GM19351 (cell line): ENCODE results near the gene SYNRG.
"Not testable (repeated sequence)": the region's sequence is repeated elsewhere in the genome, so short reads cannot be mapped to it uniquely, and the experiment has no call there.

Experiments used
- ATAC-seq: cut with Tn5 transposase; IDR thresholded peaks from one replicate; pipeline ENCODE4 v1.9.1; 2021; ENCODE audit warnings: mild to moderate bottlenecking, moderate library complexity; ENCODE audit not compliant: unreplicated experiment

SYNRG gene, protein sequence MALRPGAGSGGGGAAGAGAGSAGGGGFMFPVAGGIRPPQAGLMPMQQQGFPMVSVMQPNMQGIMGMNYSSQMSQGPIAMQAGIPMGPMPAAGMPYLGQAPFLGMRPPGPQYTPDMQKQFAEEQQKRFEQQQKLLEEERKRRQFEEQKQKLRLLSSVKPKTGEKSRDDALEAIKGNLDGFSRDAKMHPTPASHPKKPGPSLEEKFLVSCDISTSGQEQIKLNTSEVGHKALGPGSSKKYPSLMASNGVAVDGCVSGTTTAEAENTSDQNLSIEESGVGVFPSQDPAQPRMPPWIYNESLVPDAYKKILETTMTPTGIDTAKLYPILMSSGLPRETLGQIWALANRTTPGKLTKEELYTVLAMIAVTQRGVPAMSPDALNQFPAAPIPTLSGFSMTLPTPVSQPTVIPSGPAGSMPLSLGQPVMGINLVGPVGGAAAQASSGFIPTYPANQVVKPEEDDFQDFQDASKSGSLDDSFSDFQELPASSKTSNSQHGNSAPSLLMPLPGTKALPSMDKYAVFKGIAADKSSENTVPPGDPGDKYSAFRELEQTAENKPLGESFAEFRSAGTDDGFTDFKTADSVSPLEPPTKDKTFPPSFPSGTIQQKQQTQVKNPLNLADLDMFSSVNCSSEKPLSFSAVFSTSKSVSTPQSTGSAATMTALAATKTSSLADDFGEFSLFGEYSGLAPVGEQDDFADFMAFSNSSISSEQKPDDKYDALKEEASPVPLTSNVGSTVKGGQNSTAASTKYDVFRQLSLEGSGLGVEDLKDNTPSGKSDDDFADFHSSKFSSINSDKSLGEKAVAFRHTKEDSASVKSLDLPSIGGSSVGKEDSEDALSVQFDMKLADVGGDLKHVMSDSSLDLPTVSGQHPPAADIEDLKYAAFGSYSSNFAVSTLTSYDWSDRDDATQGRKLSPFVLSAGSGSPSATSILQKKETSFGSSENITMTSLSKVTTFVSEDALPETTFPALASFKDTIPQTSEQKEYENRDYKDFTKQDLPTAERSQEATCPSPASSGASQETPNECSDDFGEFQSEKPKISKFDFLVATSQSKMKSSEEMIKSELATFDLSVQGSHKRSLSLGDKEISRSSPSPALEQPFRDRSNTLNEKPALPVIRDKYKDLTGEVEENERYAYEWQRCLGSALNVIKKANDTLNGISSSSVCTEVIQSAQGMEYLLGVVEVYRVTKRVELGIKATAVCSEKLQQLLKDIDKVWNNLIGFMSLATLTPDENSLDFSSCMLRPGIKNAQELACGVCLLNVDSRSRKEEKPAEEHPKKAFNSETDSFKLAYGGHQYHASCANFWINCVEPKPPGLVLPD (N-terminal part only)

DNA sequence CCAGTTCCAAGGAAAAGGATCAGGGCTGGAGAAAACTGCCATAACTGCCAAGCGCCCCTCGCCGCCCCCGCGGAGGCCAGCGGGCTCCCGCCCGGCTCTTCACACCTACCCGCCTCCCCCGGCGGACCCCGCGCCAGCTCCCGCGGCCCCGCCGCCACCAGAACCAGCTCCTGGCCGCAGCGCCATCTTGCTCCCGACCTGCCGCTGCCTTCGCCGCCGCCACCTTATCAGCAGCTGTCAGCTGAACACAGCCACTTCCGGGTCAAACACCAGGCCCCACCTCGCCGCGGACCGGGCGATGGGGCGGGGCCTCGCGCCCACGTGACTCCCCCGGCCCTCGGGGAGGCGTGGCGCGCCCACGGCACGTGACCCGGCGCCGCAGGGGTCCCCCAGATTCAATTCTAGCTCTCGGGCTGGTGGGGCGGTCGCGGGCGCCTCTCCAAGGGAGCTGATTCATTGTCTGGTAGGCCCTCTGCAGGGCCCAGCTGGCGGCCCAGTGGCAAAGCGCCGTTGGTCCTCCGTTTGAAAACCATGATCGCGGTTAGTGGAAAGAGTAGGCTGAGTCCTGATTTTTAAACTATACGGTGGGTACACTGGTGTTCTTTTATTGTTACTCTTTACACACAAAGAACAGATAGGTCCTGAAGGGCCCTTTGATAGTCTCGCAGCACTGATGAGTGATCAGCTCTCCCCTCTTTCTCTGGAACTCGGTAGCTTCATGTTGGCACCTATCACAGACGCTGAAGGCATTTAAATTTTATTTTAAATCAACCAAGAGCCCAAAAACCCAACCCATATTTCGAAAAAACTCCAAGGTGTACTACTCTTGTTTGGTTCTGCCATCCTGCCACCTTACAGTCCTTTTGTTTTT is at the start of gene SYNRG:
Gene SYNRG, minus strand, starts transcription at position 249 of the 871 bp plus-strand sequence. Its CDS starts 63 bp downstream, at position 186.
- peak; percentile 80 for ATAC-seq

DNA sequence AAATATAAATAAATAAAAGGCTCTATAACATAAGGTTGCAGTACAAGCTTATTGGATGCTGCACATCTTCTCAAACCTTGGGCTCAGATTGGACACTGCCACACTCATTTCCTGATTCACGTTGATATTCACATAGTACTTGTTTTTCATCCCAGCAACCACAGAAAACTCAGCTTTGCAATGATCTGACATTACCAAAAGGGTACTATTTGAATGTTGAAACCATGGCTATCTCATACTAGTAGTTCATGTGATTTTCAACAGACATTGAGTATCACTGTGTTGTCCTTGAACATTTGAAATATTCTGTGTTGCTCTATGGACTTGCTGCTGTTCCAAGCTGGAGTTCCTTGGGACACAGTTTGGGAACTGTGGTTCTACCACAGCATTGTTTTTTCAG is 48.0 kb upstream of the SYNRG start:
- no peak for ATAC-seq

DNA sequence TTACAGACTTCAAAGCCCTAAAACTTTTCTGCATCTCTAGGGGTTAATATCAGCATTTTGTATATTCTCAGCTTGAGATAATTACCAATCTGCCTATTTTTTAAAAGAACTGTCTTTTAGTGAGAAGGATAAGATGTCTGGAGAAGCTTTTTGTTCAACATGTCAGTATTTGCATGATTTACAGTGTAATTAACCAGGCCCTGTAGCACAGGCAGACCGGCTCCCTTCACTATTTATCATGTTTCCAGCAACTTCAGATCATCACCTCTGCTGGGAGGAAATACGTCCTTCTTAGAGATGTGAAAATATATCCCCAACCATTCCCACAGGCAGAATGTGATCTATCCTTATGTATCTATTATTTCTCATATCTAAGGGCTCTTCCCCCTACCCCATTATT is 42.6 kb upstream of the SYNRG start:
- ATAC-seq: no peak

DNA sequence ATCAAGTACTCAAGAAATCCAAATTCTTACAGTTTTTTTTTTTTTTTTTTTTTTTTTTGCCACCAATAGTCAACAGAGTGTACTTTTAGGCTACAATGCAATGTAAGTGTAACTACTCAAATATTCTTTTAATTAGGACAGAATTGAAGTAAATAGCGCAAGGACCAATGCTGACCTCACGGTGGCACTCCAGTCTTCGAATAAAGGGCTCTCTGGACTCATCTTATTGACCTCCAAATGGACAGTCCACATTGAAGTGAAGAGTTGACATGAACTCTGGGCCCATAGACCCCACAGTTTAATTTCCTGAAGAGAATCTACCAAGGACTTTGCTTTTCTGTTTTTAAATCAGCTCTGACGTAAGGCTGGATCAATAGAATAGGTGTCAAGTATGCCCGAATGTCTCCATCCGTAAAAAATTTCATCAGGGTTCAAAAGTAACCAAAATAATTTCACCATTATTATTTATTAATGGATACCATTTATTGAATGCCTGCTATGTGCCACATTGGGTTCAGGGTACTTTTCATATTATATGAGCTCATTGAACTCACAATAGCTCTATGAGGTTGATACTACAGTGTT is 41.3 kb upstream of the SYNRG start:
- ATAC-seq: no peak

DNA sequence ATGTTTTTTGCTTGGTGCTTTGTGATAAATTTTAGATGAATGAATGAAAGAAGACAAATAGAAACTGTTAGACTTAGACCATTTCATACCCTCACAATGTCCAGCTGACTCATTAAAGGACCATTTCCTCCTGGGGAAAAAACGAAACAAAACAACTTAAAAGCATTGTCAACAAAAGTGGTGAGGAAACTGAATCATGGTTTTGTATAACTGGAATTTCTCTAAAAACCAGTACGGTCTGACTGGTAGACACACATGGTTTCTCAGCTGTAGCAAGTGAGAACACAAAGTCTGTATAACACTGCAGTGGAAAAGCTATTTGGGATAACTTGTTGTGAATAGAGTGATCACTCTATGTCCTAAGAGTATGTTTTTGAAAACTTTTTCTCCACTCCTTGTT is 39.3 kb upstream of the SYNRG start:
- ATAC-seq: no peak

DNA sequence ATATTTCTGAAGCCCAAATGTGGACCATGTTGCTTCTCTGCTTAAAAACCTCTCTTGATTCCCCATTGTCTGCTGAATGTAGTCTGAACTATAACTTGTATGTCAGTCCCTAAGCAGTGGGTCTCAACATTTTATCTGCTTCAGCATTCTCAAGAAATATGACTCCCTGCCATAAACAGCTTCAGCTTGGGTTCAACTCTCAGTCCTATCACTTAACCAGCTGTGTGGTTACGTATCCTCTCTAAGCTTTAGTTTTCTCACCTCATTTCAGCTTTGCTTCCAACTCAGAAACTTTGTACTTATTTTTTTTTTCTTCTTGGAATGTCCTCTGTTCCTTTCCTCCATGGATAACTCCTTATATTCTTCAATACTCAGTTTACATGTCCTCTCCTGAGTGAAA is 38.6 kb upstream of the SYNRG start:
- no peak for ATAC-seq

DNA sequence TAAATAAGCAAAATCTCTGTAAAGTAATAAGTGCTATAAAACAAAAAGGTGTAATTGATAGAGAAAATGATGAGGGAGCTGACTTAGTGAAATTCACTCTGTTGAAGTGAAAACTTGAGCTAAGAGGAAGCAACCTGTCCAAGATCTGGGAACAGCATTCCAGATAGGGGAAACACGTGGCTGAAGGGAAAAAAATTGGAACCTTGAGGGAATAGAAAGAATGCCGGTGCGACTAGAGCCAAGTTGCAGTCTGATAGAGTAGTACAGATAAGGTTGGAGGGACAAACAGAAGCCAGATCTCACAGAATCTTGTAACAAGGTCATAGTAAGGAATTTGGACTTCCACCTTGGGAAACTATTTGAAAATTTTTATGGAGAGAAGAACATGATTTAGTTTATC is 34.7 kb upstream of the SYNRG start:
- no peak for ATAC-seq

DNA sequence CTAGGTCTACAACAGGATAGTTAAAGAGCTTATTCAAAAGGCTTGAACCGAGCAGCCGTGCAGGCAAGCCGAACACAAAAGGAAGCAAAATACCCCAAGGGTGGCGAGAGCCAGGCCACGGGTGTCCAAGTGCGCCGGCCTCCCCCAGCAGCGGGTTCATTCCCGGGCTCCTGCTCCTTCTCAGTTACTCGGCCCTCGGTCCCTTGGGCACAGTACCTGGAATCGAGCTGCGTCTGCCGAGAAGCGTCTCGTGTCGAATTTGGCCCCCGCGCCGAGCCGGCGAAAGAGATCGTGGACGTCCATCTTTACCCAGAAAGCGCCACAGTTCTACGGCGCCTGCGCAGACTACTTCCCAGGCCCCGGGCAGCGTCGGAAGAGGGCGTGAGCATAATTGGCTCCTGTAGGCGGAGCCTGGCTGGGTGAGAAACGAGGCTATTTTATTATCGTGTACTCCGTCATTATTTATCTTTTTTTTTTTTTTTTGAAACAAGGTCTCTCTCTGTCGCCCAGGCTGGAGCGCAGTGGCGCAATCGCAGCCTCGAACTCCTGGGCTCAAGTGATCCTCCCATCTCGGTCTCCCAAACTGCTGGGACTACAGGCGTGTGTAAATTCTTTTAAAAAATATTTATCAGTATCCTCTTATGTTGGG is 34.0 kb upstream of the SYNRG start, which contains the start of gene DDX52:
Gene DDX52, minus strand, starts transcription at position 329 of the 649 bp plus-strand sequence. Its CDS starts 26 bp downstream, at position 303.
- ATAC-seq: peak; percentile 67

DNA sequence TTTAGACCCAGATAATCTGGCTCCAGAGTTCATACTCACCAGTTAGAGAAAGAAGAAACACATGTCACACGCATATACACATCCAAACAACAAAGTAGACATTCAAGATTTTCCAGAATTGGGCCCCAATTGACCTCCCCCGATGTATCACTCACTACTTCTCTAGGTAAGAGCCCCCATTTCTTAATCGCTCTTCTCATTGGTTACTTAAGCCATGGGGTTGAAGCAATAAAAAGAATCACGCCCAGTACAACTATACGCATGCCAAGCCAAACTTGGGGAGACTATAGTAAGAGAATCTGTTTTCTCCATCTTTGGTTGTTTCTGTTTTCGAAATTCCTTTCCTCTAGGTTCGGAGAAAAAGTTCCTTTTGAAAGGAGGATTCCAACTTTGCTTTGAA is 33.5 kb upstream of the SYNRG start:
- ATAC-seq: no peak

DNA sequence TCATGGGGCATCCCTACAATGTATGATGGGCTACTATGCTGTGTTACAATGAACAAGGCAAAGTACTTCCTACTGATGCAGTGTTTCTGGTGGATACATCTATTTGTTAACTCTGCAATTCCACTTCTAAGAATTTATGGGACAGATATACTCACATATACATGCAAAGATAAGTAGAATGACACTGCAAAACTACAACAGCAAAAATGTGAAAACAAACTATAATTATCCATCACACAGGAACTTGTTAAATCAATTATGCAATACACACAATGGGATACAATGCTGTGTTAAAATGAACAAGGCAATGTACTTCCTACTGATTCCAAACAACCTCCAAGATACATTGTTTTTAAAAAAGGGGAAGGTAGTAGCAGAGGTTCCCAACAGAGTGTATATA is 30.8 kb upstream of the SYNRG start:
- no peak for ATAC-seq

DNA sequence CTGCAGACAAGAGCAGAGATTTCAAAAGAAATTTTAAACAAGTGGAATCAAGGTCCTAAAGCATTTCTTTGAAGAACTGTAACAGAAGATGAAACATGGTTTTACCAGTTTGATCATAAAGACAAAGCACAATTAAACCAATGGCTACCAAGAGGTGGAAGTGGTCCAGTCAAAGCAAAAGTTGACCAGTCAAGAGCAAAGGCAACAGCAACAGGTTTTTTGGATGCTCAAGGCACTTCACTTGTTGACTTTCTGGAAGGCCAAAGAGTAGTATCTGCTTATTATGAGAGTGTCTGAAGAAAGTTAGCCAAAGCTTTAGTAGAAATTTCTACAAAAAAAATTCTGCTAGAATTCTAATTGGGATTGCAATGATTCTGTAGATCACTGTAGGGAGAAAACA is 28.7 kb upstream of the SYNRG start:
- no peak for ATAC-seq

DNA sequence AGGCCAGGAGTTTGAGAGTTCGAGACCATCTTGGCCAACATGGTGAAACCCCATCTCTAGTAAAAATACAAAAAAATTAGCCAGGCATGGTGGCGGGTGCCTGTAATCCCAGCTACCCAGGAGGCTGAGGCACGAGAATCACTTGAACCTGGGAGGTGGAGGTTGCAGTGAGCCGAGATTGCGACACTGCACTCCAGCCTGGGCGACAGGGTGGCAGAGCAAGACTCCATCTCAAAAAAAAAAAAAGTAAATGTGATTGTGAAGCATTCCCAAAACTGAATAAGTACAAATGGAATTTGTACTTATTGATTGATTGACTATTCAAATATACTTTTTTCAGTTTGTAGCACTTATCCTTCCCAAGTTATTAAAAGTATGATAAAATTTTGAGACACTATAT is 7.2 kb upstream of the SYNRG start:
- ATAC-seq: not testable (repeated sequence)

DNA sequence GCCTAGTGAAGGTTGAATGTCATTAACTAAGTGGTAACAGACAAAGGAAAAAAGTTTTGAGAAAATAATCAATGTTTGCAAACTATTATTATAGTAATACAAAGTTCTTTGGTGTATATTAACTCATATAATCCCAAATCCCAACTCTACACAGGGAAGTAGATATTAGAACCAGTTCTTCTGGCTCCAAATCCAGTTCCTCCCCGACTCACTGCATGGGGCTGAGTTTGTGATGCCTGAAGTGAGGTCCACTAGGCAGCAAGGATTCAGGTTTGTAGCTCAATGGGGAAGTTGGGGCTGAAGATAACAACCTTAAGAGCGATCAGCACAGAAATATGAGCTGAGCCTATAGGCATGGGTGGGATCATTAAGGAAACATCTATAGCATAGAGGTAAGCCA is 5.6 kb upstream of the SYNRG start:
- no peak for ATAC-seq

DNA sequence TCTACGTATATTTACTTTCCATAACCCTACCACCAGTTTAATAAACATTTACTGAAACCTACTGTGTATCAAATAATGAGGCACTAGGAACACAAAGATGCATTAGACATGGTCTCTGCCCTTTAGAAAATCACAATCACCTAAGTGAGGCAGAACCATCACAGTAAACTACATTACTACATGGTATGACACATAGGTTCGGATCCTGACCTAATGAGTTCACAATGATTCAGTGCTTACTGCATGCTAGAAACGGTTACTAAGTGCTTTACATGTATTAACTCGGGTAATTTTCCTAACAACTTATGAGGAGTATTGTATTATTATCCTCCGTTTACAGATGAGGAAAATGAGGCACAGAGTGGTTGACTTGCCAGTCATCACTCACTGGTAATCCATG is 5.2 kb upstream of the SYNRG start:
- no peak for ATAC-seq

DNA sequence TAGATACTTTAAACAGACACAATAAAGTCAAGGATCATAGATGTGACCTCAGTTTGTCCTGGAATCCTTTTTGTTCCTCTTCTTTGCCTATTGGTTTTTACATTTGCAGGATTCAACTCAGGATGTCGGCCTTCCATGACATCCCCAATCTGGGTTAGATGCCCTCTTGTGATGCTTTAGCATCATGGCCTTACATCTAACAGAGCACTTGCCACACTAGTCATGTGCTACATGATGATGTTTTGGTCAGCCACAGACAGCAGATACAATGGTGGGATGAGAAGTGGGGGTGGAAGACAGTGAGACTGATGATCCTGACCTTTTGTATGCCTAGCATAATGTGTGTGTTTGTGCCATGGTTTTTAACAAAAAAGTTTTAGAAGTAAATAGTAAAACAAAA is 1.8 kb upstream of the SYNRG start:
- no peak for ATAC-seq

DNA sequence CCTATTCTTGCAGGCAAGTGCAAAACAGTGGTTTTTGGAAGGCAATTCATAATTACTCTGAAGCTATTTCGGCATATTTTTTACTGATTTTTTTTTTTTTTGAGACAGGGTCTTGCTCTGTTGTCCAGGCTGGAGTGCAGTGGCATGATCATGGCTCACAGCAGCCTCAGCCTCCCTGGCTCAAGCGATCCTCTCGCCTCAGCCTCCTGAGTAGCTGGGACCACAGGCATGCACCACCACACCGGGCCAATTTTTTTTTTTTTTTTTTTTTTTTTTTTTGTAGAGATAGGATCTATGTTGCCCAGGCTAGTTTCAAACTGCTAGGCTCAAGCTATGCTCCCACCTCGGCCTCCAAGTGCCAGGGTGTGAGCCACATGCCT is 813 bp upstream of the SYNRG start:
- not testable (repeated sequence) for ATAC-seq

DNA sequence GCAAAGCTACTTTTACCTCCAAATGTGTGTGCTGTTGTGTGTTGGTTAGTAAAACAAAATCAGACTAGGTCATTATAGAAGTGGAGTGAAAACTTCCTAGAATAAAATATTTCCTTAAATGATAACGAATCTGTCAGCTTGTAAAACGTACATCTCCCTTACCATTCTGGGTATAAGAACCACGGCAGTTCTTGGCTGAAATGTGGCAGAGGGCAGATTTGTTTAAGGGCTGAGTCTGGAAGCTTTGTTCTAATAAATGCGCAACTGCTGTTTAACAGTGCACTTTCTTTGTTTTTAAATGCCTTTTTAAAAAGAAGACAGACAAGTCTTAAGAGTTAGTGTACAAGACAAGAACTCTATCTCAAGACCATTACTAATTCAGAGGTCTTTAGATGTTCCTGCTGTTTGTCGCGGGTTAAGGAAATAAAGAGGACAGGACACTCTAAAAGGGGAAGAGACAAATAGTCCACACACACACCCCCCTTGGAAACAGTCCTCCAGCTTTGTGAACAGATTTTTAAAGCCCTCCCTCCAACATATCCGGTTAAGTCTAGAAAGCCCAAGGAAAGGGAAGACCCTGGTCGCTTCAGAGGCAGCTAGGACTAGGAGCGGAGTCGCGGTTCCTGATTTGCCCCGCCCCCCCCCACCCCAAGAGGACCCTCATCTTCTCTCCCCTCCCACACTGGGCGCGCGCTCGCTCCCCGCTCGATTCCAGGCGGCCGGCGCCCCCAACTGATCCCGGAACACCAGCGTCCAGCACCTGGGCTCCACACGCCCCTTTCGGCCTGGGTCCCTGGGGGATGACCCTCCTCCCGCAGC is 658 bp downstream of the SYNRG start:
- peak; percentile 19 for ATAC-seq

DNA sequence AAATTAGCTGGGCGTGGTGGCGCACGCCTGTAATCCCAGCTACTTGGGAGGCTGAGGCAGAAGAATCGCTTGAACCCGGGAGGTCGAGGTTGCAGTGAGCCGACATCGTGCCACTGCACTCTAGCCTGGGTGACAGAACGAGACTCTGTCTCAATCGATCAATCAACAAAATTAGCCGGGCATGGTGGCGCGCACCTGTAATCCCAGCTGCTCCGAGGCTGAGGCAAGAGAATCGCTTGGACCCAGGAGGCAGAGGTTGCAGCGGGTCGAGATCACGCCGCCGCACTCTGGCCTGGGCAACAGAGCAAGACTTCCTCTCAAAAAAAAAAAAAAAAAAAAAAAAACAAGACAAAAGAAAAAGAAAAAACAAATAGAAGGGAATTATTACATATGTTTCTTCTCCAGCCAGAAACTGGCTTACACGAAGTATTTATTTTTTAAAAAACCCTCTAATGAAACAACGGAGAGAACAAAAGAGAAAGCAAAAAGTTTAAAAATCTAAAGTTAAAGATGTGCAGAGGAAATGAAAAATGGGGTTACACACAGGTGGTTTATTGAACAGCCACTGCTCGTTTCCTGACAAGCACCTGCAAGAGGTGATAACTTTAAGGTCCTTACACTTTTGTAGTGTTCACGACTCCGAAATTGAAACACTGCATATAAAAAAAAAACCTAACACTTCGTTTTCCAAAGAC is 1.4 kb downstream of the SYNRG start:
- no peak for ATAC-seq
